ENCODE results near the gene BHLHE41.
A peak's percentile ranks its signal among the peaks of the same experiment; 100 is the strongest.

The BHLHE41 gene

DNA sequence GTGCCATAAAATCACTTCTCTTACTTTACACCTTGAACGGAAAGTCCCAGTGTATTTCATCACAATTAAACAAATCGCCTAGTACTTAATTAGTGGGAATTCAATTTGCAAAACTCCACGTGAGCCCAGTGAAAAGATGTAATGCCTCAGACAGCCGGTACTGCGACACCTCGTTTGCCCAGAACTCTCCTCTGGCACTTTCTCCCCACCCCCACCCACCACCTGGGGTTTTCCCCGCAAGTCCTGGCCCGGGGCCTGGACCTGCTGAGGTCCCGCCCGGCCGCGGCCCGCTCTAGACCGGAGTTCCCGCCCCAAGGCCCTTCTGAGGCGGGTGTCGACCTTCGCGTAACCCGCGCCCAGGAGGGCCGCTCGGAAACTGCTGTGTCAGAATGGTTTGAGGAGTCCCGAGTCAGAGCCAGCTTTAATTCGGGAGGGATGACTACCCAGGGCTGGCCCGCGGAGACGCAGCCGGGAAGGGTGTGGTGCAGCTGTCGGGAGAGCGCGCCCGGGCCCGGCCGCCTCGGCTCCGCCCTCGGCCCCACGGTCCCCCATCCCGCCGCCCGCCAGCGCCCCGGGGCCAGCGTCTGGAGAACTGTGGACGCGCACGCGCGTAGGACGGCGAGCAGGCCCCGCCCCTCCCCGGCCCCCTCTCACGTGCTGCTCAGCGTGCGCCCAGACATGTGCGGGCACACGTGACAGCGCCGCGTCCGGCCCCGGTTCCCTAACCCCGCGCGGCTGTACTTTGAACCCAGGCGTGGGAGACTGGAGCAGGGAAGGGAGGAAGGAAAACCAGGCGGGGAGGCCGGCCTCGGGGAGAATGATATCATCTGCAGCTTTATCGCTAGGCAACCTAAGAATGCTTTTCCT, 10.8 kb downstream of the BHLHE41 start:
- DNase-seq (ENCODE audit: low read depth in 2 of 2), result peak; percentile 61 to 65

DNA sequence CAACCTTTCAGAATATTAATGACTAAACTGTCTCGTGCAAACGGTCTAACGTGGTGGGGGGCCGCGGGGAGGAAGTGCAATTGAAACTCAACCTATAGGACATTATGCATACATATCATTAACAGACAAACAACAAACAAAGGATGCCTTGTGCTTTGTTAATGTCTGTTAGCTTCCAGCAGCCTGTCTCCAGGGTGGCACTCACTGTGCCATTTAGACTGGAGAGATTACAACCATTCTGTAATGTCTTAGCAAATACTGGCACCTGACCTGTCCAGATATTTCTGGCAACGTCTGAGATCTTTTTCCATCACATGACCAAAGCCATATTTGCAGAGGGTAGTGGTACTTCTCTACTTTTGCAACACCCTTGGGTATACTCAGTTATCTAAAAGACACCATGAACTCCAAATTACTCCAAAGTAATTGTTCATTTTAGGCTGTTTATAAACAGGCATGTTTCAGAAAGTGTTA, 11.6 kb downstream of the BHLHE41 start:
- no peak for DNase-seq (ENCODE audit: low read depth in 2 of 2)

DNA sequence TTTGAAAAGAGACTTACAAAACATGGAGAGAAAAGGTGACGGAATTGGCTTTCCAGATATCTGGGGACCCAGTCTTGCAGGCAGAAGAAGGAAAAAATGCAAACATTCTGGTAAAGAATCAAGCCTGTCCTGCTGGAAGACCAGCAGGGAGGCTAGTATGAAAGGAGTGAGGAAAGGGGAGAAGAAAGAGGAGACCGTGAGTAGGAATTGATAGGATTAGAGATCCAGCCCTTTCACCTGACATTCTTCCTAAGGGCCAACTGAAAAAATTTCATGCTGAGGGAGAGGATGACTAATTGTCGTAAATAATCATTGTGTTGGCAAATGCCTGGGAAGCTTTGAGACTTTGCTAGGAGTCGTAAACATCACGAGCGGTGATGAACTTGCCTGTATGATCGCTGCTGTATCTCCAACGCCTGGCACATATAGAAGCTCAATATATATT, 12.1 kb downstream of the BHLHE41 start:
- DNase-seq (ENCODE audit: low read depth in 2 of 2), result no peak

DNA sequence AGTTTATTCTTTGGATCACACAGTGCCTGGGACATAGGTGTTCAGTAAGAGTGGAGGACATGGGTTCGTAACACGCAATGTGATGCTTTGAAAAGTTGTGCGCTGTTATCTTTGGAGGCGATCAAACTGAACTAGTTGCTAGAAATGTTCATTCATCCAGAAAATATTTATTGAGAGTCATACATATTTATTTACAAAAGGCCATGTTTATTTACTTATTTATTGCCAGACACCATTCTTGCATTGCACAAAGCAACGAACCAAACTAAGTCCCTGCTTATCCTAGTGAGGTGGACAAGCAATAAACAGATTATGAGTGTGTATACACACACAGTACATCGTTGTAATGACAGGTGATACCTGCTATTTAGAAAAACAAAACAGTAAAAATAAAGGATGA, 12.6 kb downstream of the BHLHE41 start:
- no peak for DNase-seq (ENCODE audit: low read depth in 2 of 2)

DNA sequence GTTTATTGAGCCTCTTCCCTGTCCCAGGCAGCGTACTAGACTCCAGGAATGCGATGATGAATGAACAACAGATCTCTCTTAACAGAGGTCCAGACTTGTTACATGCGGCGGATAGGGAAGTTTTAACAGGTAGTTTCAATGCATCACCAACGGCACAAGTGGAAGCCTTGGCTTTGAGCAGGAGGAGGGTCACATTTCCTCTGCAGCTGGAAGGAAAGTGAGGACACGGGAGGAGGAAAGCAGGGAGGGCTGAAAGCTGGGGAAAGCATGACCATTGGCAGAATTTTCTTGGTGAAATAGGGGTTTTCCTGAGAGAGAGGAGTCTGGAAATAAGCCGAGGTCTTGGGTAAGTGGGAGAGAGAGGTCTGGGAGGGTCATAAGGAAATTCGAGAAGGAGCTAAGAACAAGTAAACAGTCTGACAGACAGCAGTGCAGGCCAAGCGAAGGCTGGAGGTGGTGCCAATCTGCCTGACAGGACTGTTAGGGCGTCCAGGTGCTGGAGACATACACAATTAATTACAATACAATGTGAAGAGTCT, 15.4 kb downstream of the BHLHE41 start:
- no peak for DNase-seq (ENCODE audit: low read depth in 2 of 2)

DNA sequence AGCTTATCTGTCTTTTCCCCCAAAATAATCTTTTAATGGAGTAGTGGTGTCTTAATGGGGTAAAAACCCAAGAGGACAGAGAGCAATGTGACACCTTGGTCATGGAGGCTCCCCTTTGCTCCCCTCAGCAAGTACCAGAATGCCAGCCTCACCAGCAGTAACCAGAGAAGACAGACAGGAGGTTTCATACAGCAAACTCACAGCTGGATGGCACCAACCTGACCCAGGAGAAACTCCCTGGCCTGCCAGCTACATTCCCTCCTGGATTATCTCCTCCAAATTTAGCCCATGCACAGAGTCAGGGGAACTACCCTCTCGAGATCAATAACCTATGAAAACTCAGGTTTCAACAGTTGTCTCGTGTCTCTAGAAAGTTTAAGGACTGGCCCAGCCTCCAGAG, 15.9 kb downstream of the BHLHE41 start:
- DNase-seq (ENCODE audit: low read depth in 2 of 2), result no peak

DNA sequence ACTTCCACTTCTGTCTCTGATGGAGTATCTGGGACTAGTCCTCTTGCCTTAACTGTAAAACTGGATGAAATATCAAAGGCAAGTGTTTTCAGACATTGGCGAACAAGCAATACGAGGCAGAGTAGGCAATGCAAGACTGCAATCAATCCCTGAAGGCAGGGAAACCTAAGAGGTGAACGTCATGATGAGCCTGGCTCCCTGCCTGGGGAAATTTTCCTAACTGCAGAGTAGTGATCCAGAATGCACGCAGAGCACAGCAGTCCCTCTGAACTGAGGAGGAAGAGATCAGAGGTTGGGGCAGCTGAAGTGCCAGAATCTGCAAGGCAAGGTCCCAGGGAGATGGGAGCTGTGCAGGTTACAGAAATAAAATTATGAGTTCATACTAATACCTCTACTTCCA, 18.5 kb downstream of the BHLHE41 start:
- DNase-seq (ENCODE audit: low read depth in 2 of 2), result no peak

DNA sequence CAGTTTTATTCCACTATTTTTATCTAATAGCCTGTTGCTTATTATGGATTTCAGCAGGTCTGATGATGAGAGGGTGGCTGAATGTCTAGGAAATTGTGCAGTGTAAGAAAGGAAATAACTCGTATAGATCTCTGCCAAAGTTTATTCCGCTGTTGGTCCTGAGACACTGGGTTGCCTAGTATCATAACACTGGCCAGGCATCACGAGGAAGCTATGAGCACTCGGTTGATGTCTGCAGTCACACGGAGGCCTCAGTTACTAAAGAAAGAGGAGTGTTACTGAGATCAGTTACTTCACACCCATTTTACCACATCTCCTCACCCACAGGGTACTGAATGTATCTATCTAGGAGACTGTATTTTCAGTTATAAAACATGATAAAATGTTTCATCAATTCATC, 21.9 kb downstream of the BHLHE41 start:
- DNase-seq (ENCODE audit: low read depth in 2 of 2), result no peak

DNA sequence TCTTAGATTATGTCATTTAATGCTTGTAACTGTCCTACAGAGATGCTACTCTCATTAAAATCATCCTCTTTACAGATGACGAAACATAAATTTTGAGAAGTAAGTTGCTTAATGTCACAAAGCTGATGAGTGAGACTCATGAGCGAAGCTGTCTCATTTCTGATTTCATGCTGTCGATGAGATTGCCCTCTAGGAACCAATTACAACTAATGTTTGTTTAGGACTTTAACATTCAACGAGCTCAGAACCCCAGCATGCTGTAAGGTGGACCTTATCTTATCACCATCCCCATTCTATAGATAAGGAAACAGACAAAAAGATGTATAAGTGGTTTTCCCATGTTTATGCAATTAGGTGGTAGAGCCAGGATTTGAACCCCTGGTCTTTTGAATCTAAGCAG, 23.1 kb downstream of the BHLHE41 start:
- no peak for DNase-seq (ENCODE audit: low read depth in 2 of 2)

DNA sequence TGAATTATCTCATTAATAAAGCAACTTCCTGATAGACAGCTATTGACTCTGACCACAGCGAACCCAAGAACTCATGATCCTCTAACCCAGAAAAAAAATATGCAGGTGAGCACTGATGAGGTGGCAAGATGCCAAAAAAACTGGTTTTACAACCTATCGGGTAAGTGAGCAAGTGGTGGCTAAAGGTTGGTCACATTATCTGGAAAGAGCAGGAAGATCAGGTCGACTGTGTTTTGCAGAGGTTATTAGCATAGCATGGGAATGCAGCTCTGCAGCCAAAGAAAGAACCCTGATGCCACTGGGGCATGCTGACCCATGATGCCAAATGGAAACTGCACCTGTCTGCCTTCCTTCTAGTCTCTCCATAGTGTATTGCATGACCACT, 23.5 kb downstream of the BHLHE41 start:
- no peak for DNase-seq (ENCODE audit: low read depth in 2 of 2)

DNA sequence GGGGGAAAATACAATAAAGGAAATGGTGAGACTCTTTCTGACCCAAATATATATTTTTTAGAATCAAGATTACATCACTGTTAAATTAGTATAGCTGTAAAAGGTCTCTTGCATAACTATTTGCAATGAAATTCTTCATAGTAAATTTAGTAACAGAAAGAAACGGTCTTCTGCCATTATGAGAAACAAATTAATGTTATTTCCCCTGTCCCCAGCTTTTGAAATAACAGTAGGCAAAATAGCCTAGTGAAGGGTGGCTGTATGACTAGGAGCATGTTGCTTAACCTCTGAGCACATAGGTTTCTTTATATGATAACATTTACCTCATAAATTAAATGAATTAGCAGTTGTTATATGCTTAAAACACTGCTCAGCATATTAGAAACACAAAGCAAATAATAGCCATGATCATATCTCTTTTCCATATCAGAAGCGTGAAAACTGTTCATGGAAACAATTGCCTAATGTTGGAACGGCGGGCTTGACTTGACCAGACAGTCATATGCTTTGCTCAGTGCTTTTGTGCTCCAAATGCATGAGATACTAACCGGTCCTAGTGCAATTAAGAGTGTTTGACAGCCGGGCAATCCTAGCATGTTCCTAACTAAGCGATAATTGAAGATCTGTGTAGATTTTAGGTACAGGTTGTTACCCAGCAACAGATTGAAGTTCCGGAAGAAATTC, 24.0 kb downstream of the BHLHE41 start:
- DNase-seq (ENCODE audit: low read depth in 2 of 2), result no peak

DNA sequence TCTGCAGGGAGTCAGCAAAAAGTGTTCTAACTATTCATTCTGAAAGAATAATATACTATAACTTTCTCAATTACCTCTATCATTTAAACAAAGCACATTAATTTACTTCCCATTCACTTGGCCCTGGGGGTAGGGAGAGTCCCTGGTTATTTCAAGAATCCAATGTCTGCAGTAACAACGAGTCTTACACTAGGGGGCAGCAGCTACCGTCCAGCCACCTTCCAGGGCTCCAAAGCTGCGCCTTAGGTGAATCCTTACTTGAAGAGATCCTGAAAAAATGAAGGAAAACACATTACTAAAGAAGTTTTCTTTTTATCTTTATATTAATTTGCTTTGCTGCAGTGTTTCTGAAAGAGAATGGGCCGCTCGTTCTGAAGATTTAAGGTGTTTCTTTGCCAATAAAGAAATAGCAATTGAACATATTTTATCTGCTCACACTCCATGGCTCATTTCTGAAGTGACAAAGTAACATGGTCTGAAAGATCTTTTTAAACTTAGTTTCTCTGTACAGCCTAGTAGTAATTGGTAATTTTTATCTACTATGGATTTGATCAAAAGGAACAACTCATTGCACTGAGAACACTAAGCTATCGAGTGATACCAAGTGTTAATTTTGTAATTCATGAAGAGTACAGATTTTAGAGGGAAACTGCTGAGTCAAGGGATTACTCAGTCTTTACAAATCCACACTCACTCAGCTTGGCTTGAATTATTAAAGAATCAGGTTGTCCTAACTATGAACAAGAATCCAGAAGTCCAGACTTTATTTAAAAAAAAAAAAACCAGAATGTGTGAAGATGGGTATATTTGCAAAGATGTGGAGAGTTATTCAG, 27.6 kb downstream of the BHLHE41 start:
- DNase-seq (ENCODE audit: low read depth in 2 of 2), result peak in 1 of 2 donors; percentile 10

DNA sequence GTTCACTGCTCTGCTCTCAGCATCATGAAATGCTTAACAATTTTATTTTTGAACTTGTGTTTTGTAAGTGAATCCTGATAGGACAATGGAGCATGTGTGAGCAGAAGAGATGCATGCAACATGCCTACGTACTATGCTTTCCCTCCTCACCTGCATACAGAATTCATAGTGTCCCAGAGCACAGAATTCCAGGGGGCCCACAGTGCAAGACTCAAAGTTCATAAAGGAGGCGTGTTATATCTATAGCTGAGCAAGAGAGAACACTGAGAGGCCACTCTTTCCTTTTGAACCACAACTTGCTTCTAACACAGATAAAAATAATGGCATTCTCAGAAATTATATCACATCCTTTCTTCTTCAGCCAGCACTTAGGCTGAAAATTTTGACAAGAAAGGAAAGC, 28.8 kb downstream of the BHLHE41 start:
- DNase-seq (ENCODE audit: low read depth in 2 of 2), result no peak

DNA sequence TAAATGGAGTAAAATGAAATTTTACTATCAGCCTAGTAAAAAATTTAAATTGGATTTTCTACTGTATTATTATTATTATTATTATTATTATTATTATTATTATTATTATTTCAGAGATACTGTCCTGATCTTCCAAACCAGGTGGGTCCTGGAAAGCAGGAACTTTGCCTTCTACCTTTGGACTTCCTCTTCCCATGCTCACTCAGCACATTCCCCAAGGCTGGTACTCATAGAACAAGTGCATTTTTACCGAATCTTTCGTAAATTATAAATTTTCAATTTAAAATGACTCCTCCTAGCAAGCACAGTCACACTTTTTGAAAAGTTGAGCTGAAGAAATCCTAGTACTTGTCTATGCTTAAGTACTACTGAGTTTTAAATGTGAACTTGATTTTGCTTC, 29.7 kb downstream of the BHLHE41 start:
- no peak for DNase-seq (ENCODE audit: low read depth in 2 of 2)

DNA sequence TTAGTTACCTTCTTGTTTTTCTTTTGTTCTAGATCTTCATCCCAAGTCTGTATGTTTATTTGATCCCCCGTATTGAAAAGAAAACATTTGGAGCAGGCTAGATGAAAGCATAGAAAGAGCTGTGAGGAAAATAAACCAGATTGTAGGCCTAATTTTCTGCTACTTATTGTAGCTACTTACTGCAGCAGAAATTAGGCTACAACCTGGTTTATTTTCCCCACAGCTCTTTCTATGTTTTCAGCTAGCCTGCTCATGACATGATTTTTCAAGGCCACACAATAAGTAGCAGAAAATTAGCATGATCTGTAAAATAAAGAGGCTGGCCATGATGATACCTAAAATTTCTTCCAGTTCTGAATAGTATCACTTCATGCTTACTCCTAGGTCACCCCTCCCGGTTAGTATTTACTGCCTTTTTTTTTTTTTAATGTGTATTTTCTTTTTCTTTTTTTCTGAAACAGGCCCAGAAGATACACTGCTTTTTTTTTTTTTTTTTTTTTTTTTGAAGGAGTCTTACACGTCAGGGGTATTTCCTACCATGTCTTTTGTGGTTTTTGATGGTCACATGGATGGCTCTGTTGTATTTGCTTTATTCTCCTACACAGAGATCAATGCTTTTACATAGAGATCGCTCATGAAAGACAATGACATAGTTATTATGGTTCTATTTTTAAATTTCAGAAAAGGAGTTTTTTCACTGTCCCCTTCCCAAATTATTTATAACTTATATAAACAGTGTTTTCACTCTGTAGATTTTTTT, 32.3 kb downstream of the BHLHE41 start:
- DNase-seq (ENCODE audit: low read depth in 2 of 2), result no peak

DNA sequence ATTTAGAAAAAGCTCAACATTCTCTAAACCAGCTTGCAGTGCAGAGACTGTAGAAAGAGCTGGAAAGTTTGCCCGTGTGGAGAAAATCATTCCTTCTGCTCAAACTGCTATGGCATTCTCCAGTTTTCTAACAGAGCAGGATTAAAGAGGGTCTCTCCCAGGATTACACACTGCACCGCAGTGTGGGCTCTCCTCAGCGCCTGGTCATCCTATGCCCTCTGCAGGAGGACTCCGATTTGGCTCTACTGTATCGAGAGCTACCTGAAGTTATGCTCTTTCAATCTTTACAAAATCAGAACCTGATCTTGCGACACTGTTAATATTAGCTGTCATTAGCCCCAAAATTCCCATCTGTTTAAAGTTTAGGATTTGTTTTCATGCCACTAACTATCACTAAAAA, 33.0 kb downstream of the BHLHE41 start:
- DNase-seq (ENCODE audit: low read depth in 2 of 2), result no peak

DNA sequence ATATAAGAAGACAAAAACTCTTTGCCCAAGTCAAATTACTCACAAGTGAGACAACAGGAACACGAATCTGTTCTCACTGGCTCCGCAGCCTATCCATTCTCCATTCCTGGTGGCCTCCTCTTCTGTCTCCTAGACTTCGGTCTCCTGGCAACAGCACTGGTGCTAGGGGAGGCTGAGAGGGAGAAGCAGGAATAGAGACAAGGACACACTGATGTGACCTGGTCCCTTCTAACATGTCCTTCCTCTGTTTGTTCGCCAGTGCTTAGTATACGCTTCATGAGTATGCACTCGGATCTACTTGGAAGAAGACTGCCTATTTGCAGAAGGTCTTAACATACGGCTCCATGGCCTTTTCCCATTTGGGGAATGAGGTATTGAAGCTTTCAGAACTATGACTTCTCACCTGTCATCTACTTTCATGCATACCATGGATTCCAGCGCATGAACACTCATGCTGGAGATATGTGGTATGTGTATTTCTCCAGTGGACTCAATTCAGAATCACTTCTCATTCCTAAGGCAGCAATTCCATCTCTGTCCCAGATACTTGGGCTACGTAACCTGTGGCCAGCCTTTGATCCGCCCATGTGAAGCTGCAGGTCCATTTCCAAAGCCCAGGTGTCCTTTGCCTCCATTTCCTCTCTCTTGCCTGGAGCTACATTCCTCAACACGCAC, 33.9 kb downstream of the BHLHE41 start:
- no peak for DNase-seq (ENCODE audit: low read depth in 2 of 2)

DNA sequence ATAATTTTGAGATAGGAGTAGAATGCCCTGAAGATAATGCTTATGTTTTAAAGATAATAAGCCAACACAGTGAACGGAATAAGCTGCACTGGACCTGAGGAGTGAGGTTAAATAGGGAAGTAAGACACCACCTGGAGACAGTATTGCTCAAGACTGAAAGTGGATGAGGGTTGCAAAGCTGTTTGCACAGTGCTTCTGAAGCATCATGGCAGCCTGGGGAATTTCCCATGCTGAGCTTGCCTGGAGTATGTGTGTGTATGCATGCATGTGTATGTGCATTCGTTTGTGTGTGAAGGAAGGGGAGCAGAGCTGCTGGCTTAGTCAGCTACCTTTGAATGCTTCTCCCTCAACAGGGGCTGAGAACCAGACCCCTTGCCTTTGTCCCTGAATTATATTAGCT, 35.8 kb downstream of the BHLHE41 start:
- DNase-seq (ENCODE audit: low read depth in 2 of 2), result no peak

DNA sequence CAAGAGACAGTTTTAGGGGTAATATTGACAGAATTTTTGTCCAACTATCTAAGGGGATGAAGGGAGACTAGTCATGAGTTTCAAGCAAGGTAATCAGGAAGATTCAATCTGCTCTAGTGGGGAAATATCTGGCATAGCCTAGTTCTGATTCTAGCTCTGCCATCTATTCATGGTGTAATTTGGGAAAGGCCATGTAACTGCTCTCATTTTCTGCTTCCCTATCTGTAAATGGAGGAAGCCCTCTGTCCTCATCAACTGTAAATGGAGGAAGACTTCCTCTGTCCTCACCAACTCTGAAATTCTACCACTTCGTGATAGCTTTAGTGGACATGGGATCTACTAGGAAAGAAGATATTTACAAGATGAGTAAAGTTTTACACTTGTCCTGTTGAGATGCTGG, 37.9 kb downstream of the BHLHE41 start:
- DNase-seq (ENCODE audit: low read depth in 2 of 2), result no peak

DNA sequence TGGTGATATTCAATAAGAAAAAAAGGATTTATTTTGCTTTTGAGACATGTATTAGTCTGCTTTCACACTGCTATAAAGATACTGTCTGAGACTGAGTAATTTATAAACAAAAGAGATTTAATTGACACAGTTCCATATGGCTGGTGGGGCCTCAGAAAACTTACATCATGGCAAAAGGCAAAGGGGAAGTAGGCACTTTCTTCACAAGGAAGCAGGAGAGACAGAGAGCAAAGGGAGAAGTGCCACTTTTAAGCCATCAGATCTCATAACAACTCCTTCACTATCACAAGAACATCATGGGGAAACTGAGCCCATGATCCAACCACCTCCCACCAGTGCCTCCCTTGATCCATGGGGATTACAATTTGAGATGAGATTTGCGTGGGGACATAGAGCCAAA, 43.9 kb downstream of the BHLHE41 start:
- DNase-seq (ENCODE audit: low read depth in 2 of 2), result no peak
